ENCODE measurements around the gene ESPNL.
A peak's percentile ranks its signal among the peaks of the same experiment; 100 is the strongest.
"Not testable (repeated sequence)": the region's sequence is repeated elsewhere in the genome, so short reads cannot be mapped to it uniquely, and the experiment has no call there.

Gene ESPNL

DNA sequence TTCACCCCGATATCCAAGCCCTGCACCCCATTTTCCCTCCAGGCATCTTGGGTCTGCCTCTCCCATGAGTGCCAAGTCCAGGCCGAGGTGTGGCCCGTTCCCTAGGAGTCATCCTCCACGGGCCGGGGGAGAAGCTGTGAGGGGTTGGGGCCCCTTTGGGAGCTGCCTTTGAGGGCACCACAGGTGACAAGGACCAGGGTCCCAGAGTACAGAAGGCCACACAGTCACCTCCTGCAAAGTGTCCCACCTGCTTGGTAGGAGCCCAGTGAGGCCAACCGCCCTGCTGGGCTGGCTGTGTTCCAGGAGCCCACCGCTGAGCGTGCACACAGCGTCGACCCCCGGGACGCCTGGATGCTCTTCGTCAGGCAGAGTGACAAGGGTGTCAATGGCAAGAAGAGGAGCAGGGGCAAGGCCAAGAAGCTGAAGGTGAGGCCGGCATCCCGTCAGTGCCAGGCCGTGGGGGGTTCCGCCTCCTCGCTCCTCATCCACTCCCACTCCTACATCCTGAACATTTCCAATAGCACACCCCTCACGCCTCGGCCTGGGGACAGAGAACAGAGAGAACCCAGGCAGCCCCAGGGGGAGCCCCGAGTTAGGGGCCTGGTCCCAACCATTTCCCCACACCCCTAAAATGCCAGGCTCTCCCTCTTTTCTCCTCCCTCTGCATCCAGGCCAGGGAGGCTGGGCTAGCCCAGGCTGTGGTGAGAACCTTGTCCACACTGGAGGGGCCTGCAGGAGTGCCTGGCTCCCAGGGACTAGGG, 61.3 kb downstream of the ESPNL start:
- DNase-seq = no peak

- DNase-seq = no peak
These were observed 62.2 kb downstream of the ESPNL start for GRCh38 chr2:238162251-238162845.

DNA sequence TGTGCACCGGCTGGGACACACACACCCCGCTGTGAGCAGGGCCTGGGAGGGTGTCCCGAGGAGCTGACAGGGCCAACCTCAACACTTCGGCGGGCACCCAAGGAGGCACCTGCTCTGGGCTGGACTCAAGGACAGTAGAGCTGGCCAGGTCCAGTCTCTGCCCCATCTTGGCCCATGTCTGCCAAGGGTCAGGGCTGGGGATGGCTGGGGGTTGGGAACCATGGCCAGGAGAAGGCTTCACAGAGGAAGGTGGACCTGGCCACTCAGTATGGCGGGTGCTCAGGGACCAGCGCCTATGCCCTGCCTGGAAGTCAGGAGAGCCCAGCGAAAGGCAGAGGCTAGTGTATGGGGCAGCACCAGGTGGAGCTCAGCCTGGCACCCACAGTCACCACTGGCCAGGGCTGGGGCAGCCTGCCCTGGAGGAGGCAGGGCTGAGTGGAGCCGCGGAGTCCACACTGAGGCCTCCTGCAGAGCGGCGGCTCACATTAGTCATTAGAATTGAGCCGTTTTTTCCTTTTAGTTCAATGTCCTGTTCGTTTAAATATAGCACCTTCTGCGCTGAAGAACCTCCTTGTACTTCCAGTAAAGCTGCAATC, 62.8 kb downstream of the ESPNL start:
- DNase-seq = no peak

GRCh38 chr2:238163481-238164198, 63.5 kb downstream of the ESPNL start:
- DNase-seq = no peak

GRCh38 chr2:238164906-238165287, 64.8 kb downstream of the ESPNL start:
- no peak for DNase-seq

GRCh38 chr2:238165288-238165921, 65.3 kb downstream of the ESPNL start:
- no peak for DNase-seq

- no peak for DNase-seq
These were observed 66.5 kb downstream of the ESPNL start for GRCh38 chr2:238166391-238167343.

- no peak for DNase-seq
These were observed 67.2 kb downstream of the ESPNL start for GRCh38 chr2:238167344-238167715.

DNA sequence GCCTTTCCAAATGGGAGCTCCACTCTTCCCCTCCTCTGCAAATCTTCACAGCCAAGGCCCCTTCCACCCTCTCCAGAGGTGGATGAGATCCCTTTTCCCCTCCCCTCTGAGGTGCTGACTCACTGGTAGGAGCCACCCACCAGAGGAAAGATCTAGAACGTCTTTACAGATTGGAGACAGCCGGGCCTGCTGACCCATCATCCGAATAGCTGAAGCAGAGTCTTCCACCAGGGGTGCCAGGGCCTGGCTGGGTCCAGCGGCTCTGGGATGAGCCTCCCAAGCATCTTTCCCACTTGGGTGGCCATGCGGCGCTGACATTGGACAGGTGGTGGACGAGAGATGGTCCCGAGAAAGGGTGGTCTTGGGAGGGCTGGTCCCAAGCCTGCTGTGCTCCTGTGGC, 67.6 kb downstream of the ESPNL start:
- DNase-seq = no peak

- no peak for DNase-seq
These were observed 68.3 kb downstream of the ESPNL start for GRCh38 chr2:238168196-238169047.

- DNase-seq = no peak
These were observed 69.0 kb downstream of the ESPNL start for GRCh38 chr2:238169048-238169707.

- DNase-seq = peak; percentile 30
These were observed 69.6 kb downstream of the ESPNL start for GRCh38 chr2:238169708-238170251.

GRCh38 chr2:238170386-238171071, 70.4 kb downstream of the ESPNL start:
- no peak for DNase-seq

GRCh38 chr2:238171072-238171431, 70.9 kb downstream of the ESPNL start:
- not testable (repeated sequence) for DNase-seq

DNA sequence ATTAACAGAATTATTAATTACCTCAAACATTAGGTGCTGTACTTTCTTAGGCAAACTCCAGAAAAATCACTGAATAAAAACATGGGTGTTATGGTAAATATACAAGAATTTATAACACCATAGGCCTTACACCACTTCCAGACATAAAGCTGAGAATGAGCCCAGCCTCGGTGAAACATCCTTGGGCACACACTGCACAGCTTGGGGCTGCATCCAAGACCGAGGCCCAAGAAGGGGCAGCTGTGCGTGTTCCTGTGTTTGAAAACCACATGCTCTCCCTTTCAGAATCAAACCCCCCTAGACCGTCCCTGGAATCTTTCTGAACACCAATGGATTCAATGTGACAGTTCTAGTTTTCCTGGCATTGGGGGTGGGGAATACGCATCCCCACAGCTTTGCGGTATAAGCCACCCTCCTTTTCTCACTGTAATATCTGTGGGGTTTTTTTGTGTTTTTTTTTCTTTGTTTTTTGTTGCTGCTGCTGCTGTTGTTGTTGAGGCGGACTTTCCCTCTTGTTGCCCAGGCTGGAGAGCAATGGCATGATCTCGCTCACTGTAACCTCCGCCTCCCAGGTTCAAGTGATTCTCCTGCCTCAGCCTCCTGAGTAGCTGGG, 71.5 kb downstream of the ESPNL start:
- no peak for DNase-seq

DNA sequence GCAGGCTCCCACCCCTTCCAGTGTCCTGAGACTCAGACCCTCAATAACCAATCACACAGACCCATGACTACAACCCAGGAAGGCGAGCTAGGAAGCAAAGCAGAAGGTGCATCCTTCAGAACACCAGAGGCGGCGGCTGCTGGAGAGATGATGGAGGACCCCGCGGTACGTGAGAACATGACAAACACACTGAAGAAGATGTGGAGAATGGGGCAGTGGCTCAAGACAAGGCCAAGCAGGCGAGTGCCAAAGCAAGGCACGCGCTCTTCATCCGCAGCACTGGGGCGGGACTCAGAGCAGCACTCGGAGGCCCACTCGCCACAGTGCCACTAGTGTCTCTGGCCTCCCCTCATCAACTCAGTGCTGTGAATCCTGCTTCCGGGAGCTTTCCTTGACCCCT, 72.3 kb downstream of the ESPNL start:
- no peak for DNase-seq

GRCh38 chr2:238173692-238174091, 73.6 kb downstream of the ESPNL start:
- DNase-seq = no peak

GRCh38 chr2:238174291-238174690, 74.2 kb downstream of the ESPNL start:
- no peak for DNase-seq

- no peak for DNase-seq
These were observed 74.6 kb downstream of the ESPNL start for GRCh38 chr2:238174701-238175100.

All from DMS 273 treated with DMSO at 0.1 percent for 48 hours (cell line).